WTC11 (cell line): Measurements from ENCODE around the gene COL4A6.

Experiments
- JAZF1 ChIP-seq: fragments of 250-450 bp; sonication (Bioruptor Pico); IDR thresholded peaks from 2 replicates; pipeline ENCODE4 v1.9.0; 2021; ENCODE audit warnings: moderate library complexity, mild to moderate bottlenecking, inconsistent platforms
- NFE2L1 ChIP-seq: sonication (generic); formaldehyde crosslinking; IDR thresholded peaks from 2 replicates; pipeline ENCODE4 v1.8.1; 2023; ENCODE audit warnings: missing genetic modification reagents
- NR2C2 ChIP-seq: sonication (generic); formaldehyde crosslinking; IDR thresholded peaks from 2 replicates; pipeline ENCODE4 v1.8.0; 2022; ENCODE audit warnings: mild to moderate bottlenecking, missing genetic modification reagents
- PRRX2 ChIP-seq: fragments of 250-450 bp; sonication (Bioruptor Pico); IDR thresholded peaks from 2 replicates; pipeline ENCODE4 v1.8.0; 2021; ENCODE audit warnings: mild to moderate bottlenecking
- TP53 ChIP-seq: sonication (generic); formaldehyde crosslinking; IDR thresholded peaks from 2 replicates; pipeline ENCODE4 v1.8.1; 2023; ENCODE audit warnings: mild to moderate bottlenecking, missing genetic modification reagents
- ZNF121 ChIP-seq: sonication (generic); formaldehyde crosslinking; IDR thresholded peaks from 2 replicates; pipeline ENCODE4 v1.8.0; 2023; ENCODE audit warnings: missing genetic modification reagents
- ZNF423 ChIP-seq: fragments of 250-450 bp; sonication (Bioruptor Pico); IDR thresholded peaks from 2 replicates; pipeline ENCODE4 v2.1.2; 2022; ENCODE audit warnings: mild to moderate bottlenecking, moderate library complexity
- TF ChIP-seq, protein P1 (sequence below): fragments of 200-600 bp; IDR thresholded peaks from 2 replicates; pipeline ENCODE4 v1.8.0; 2022; ENCODE audit warnings: antibody characterized with exemption
- TF ChIP-seq, protein P2 (sequence below): sonication (generic); formaldehyde crosslinking; IDR thresholded peaks from 2 replicates; pipeline ENCODE4 v1.8.0; 2022; ENCODE audit warnings: mild to moderate bottlenecking, missing genetic modification reagents
- TF ChIP-seq, protein P3 (sequence below): sonication (generic); formaldehyde crosslinking; IDR thresholded peaks from 2 replicates; pipeline ENCODE4 v1.8.0; 2022; ENCODE audit warnings: mild to moderate bottlenecking, missing genetic modification reagents
- TF ChIP-seq, protein P4 (sequence below): sonication (generic); formaldehyde crosslinking; IDR thresholded peaks from 2 replicates; pipeline ENCODE4 v1.8.0; 2022; ENCODE audit warnings: mild to moderate bottlenecking, missing genetic modification reagents
- TF ChIP-seq, protein P5 (sequence below): sonication (generic); formaldehyde crosslinking; IDR thresholded peaks from 2 replicates; pipeline ENCODE4 v1.8.1; 2022; ENCODE audit warnings: low read depth, missing genetic modification reagents, borderline replicate concordance

DNA sequence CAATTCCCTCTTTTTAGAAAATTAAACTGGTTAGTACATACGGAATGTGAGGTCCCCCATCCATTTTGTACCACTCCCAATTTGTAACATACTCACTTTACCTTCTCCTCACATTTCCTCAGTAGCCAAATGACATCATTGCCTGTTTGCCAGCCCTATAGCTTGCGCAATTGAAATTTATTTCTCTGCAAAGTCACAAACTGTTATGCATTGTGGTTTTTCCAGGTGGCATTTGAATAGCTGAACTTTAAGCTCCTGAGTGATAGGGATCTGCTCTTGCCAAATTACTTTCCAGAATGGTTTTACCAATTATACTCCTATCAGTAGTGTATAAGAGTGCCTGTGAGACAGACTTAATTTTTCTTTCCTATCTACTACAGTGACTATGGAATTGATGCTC is 9.1 kb upstream of the COL4A6 start:
- no peak for TF ChIP-seq ZNF423 (CRISPR knock-in tag)
- TF ChIP-seq, protein P1, sequence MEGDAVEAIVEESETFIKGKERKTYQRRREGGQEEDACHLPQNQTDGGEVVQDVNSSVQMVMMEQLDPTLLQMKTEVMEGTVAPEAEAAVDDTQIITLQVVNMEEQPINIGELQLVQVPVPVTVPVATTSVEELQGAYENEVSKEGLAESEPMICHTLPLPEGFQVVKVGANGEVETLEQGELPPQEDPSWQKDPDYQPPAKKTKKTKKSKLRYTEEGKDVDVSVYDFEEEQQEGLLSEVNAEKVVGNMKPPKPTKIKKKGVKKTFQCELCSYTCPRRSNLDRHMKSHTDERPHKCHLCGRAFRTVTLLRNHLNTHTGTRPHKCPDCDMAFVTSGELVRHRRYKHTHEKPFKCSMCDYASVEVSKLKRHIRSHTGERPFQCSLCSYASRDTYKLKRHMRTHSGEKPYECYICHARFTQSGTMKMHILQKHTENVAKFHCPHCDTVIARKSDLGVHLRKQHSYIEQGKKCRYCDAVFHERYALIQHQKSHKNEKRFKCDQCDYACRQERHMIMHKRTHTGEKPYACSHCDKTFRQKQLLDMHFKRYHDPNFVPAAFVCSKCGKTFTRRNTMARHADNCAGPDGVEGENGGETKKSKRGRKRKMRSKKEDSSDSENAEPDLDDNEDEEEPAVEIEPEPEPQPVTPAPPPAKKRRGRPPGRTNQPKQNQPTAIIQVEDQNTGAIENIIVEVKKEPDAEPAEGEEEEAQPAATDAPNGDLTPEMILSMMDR = no peak
- TF ChIP-seq TP53 = no peak
- no peak for TF ChIP-seq PRRX2
- TF ChIP-seq, protein P2, sequence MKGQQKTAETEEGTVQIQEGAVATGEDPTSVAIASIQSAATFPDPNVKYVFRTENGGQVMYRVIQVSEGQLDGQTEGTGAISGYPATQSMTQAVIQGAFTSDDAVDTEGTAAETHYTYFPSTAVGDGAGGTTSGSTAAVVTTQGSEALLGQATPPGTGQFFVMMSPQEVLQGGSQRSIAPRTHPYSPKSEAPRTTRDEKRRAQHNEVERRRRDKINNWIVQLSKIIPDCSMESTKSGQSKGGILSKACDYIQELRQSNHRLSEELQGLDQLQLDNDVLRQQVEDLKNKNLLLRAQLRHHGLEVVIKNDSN (CRISPR knock-in tag) = no peak
- TF ChIP-seq, protein P3, sequence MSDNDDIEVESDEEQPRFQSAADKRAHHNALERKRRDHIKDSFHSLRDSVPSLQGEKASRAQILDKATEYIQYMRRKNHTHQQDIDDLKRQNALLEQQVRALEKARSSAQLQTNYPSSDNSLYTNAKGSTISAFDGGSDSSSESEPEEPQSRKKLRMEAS = no peak
- TF ChIP-seq, protein P4, sequence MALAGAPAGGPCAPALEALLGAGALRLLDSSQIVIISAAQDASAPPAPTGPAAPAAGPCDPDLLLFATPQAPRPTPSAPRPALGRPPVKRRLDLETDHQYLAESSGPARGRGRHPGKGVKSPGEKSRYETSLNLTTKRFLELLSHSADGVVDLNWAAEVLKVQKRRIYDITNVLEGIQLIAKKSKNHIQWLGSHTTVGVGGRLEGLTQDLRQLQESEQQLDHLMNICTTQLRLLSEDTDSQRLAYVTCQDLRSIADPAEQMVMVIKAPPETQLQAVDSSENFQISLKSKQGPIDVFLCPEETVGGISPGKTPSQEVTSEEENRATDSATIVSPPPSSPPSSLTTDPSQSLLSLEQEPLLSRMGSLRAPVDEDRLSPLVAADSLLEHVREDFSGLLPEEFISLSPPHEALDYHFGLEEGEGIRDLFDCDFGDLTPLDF = no peak
- no peak for TF ChIP-seq NFE2L1
- no peak for TF ChIP-seq JAZF1 (CRISPR knock-in tag)
- TF ChIP-seq, protein P5, sequence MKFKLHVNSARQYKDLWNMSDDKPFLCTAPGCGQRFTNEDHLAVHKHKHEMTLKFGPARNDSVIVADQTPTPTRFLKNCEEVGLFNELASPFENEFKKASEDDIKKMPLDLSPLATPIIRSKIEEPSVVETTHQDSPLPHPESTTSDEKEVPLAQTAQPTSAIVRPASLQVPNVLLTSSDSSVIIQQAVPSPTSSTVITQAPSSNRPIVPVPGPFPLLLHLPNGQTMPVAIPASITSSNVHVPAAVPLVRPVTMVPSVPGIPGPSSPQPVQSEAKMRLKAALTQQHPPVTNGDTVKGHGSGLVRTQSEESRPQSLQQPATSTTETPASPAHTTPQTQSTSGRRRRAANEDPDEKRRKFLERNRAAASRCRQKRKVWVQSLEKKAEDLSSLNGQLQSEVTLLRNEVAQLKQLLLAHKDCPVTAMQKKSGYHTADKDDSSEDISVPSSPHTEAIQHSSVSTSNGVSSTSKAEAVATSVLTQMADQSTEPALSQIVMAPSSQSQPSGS (CRISPR knock-in tag) = no peak
- no peak for TF ChIP-seq ZNF121 (CRISPR knock-in tag)
- TF ChIP-seq NR2C2 (CRISPR knock-in tag) = no peak
